HG02973 (cell line): Measurements from ENCODE around the gene FEZF2.
A peak's percentile ranks its signal among the peaks of the same experiment; 100 is the strongest.

Source experiments
- ATAC-seq: cut with Tn5 transposase; IDR thresholded peaks from one replicate; pipeline ENCODE4 v1.9.1; 2021; ENCODE audit warnings: moderate library complexity; ENCODE audit not compliant: unreplicated experiment

The FEZF2 gene

GRCh38 chr3:62373714-62374333, 474 bp upstream of the FEZF2 start:
- no peak for ATAC-seq

- ATAC-seq, result no peak
Measured at GRCh38 chr3:62372621-62373041, 719 bp downstream of the FEZF2 start.

DNA sequence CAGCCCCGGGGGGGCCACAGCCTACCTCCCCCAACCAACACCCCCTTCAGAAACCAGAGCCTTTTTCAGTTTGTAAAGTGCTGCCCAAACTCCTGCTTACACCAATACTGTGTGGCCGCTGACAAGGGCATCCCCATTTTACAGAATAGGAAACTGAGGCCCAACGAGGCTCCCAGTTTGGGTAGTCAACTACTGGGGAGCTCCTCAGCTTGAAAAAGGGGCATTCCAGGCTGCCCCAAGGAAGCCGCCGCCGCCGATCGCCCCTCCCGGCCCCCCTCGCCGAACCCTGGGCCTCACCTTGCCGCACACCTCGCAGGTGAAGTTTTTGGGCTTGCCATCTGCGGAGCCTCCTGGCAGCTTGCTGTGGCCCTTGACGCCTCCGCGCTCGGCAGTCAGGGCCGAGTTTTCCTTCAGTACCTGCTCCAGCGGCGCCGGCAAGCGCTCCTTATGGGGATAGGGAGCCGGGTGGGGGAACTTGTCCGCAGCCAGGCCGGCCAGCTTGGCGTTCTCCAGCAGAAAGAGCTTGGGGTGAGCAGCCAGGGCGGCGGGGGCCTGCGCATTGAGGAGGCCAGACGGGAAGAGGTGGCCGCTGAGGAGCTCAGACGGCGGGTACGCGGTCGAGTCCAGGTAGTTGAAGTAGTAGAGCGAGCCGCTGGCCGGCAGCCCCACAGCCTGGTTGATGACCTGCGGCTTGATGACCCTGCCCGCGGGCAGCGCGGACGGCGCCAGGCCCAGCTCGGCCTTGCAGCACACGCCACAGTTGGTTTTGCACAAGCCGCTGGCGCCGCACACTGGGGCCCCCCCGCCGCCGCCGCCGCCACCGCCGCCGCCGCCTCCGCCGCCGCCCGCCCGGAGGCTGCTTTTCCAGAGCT, 1.4 kb downstream of the FEZF2 start:
- no peak for ATAC-seq

DNA sequence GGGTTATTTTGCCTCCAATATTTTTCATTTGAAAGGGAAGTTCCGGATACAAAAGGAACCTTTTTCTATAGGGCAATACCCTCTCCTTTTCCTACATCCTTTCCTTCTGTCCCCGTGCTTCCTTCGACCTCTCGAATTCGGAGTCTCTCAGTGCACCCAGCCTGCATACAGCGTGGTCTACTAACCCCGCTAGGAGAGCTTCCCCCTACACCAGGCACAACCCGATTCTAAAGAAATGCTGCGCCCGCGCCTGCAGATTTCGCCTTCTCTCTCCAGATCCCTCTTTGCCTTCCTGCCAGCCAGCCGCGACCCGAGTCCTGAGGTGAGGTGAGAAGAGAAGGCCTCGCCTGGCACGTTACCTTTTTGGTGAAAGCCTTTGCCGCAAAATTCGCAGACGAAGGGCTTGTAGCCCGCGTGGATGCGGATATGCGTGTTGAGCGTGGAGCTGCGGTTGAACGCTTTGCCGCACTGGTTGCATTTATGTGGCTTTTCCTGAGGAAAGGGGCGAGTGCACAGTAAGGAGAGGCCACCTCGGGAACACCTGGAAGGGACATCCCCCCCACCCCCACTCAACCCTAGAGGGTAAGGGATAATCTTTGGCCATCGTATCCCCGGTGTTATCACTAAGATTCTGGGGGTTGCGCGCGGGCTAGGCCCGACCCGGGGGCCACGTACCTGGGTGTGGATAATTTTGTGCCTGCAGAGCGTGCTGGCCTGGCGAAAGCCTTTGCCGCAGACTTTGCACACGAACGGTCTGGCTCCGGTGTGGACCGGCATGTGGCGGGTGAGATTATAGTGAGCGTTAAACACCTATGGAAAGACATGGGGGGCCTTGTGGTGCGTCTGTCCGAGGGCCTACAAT, 2.3 kb downstream of the FEZF2 start:
- no peak for ATAC-seq

GRCh38 chr3:62370112-62370857, 3.1 kb downstream of the FEZF2 start:
- no peak for ATAC-seq

DNA sequence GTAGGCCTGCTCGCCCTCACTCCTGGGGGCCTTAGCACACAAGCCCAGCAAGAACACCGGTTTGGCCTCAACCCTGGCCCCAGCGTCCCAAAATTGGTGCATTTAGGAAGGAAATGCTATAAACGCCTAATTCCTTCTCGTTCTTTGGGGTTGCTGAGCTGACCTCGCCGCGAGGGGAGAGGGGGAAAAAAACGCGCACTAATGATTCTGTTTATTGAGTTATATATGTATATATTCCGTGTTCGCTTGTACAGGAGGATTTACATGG, 3.9 kb downstream of the FEZF2 start:
- no peak for ATAC-seq

DNA sequence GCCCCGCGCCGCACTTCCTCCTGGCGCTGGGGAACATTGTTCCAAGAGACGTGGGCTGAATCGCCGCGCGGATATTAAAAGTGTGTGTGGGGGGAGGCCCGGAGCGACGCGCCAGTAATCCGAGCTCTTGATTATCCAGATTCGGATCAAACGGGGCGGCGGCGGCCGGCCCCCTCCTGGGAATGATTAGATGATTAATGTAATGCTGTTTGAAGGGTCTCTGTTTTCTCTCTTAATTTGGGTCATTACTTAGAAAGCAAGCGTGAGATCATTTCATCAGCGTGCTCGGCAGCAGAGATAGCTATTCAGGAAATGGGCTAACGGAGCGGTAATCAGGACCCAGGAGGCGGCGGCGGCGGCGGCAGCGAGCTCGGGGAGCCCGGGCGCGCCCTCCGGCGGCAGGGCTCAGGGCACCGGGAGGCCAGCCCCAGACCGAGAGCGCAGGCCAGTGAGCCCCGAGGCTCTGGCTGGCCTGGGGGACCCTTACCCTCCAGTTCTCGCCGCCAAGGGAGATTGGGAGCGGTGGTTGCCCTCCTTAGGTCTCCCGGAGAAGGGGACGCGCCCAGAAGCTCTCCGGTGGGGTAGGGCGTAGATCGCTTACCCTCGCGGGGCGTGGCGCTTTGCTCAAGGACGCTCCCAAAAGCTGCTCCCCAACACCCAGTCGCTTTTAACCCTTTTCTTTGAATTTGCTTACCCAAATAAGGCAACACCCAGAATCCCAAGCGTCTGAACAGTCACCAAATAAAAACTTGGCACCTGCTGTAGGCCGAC, 4.5 kb downstream of the FEZF2 start:
- no peak for ATAC-seq

DNA sequence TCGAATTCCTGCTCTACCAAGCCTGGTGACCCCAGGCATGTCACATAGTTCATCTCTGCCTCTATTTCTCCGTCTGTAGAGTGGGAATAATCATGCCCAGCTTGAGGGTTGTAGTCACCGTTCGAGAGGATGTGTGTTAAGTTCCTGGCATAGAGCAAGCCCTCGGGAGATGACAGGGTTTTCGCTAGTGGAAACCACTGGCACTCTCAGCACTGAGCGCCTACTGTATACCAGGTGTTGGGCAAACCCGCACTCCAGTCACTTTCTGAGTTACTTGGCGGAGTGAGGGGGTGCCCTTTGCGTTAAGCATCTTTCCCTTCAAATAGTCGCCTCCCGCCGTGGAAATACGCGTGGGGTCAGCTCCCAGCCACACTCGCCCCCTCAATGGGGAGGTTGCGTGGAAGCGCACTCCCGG, 5.1 kb downstream of the FEZF2 start:
- no peak for ATAC-seq

- ATAC-seq, result no peak
Measured at GRCh38 chr3:62367763-62368195, 5.6 kb downstream of the FEZF2 start.

DNA sequence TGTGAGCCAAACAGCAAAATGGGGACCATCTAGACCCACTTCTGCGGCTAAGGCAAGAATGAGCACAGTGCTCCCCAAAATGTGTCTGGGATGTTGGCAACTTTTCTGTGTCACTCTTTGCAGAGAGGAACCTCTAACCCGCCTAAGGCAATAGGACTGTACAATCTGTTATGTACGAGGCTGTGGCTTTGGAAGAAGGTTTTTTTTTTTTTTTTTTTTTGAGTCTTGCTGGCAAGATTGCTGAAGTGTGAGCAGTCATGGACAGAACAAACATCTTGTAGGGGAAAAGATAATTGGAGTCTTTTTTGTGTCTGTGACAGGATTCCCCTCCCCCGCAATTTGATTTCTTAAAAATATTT, 7.2 kb downstream of the FEZF2 start:
- no peak for ATAC-seq

- ATAC-seq, result no peak
Measured at GRCh38 chr3:62365391-62366125, 7.8 kb downstream of the FEZF2 start.

- ATAC-seq, result no peak
Measured at GRCh38 chr3:62364191-62364590, 9.2 kb downstream of the FEZF2 start.

DNA sequence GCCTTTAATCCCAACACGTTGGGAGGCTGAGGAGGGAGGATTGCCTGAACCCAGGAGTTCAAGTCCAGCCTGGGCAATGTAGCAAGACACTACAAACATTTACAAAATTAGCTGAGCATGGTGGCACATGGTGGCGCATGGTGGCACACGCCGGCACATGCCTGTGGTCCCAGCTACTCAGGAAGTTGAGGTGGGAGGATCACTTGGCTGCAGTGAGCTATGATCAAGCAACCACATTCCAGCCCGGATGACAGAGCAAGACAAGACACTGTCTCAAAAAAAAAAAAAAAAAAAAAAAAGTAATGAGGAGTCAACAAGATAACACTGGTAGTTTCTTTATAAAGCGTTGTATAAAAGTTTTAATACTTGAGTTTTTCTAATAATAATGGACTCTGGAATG, 10.1 kb downstream of the FEZF2 start:
- ATAC-seq, result no peak

DNA sequence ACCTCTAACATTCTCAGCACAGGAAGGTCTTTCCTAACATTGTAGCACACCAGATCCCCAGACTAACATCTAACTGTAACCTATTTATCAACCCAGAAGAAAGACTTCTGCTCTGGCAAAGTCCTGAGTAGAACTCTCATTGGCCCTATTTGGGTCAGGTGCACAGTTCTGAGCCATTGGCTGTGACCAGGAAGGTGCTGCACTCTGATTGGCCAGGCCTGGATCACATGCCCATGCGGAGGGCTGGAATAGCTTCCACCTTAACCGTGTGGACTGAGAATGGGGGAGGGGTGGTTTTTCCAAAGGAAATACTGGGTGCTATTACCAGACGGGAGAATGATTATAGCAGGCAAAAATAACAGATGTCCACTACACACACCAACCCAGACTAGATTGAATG, 11.5 kb downstream of the FEZF2 start:
- peak; percentile 29 for ATAC-seq

GRCh38 chr3:62361261-62361660, 12.1 kb downstream of the FEZF2 start:
- ATAC-seq, result peak; percentile 90

DNA sequence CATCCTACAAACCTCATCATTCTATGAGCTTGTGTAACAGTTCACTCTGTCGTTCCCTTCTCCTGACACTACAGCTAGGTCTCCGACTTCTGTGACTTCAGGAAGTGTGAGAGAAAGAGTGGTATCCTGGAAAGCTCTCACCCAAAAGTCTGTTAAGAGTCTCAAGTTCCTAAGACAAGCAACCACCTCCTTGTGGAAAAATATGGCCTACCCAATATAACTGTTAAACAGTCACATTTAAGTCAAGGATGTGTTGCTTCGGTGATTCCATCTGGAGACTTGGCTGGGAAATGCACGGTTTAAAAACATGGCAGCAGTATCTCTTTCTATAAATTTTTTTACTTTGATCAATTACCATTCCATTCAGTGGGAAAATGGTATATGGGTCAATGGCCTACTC, 13.8 kb downstream of the FEZF2 start:
- ATAC-seq, result no peak

- no peak for ATAC-seq
Measured at GRCh38 chr3:62356356-62356755, 17.0 kb downstream of the FEZF2 start.

- ATAC-seq, result no peak
Measured at GRCh38 chr3:62355703-62356102, 17.6 kb downstream of the FEZF2 start.

- ATAC-seq, result no peak
Measured at GRCh38 chr3:62343755-62344154, 29.6 kb downstream of the FEZF2 start.

GRCh38 chr3:62335196-62335595, 38.2 kb downstream of the FEZF2 start:
- no peak for ATAC-seq
